Right hindlimb (tissue), 1 donor: ENCODE results near the gene FCGR3A.
"Not testable (repeated sequence)": the region's sequence is repeated elsewhere in the genome, so short reads cannot be mapped to it uniquely, and the experiment has no call there.

Source experiments
- DNase-seq: peaks from one replicate; pipeline ENCODE4 v3.0.0-alpha.2; 2018

The FCGR3A gene

GRCh38 chr1:161556143-161556542 lies 6.5 kb upstream of the FCGR3A start:
- not testable (repeated sequence) for DNase-seq

DNA sequence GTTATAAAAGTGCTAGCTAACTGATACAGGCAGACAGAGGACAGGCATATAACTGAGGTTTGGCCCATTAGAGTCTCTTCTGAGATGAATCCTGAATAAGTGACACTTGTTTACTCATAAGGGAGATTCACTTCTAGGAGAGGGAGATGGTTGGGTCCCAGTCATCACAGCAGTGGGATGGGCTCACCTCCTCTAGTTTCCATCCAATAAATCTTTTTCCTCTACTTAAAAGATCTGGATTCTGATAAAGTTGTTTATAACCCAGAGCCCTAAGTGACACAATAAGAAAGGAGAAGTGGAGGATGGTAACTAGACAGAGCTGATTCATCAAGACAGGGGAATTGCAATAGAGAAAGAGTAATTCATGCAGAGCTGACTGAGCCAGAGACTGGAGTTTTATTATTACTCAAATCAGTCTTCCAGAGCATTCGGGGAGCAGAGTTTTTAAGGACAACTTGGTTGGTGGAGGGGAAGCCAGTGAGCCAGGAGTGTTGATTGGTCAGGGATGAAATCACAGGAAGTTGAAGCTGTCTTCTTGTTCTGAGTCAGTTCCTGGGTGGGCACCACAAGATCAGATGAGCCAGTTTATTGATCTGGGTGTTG lies 5.3 kb upstream of the FCGR3A start:
- DNase-seq, result not testable (repeated sequence)

DNA sequence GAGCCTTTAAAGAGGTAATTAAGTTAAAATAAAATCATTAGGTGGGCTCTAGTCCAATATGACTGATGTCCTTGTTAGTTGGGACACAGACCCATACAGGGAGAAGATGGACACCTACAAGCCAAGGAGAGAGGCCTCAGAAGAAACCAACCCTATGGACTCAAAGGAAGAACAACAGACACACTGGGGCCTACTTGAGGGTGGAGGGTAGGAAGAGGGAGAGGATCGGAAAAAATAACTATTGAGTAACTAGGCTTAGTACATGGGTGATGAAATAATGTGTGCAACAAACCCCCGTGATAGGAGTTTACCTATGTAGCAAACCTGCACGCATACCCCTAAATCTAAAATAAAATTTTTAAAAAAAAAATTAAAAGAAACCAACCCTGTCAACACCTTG lies 4.7 kb upstream of the FCGR3A start:
- DNase-seq, result not testable (repeated sequence)

DNA sequence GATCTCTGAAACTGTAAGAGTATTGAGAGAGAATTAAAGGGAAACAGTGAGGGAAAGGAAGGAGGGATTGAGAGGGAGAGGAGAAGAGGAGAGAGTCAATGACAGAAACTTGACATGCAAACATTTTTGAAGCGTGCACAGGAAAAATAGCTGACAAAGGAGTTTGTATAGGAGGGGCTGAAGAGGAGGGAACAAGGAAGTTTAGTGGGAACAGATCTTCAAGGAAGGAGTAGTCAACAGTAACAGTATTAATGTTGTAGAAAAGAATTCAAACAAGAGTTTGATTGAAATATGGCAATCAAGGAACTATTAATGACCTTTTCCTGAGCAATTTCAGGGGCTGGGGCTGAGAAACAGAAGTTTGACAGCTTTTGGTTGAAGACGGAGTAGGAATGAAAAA lies 4.0 kb upstream of the FCGR3A start:
- not testable (repeated sequence) for DNase-seq

- DNase-seq, result not testable (repeated sequence)
These were observed 1.3 kb upstream of the FCGR3A start for GRCh38 chr1:161550942-161551341.

DNA sequence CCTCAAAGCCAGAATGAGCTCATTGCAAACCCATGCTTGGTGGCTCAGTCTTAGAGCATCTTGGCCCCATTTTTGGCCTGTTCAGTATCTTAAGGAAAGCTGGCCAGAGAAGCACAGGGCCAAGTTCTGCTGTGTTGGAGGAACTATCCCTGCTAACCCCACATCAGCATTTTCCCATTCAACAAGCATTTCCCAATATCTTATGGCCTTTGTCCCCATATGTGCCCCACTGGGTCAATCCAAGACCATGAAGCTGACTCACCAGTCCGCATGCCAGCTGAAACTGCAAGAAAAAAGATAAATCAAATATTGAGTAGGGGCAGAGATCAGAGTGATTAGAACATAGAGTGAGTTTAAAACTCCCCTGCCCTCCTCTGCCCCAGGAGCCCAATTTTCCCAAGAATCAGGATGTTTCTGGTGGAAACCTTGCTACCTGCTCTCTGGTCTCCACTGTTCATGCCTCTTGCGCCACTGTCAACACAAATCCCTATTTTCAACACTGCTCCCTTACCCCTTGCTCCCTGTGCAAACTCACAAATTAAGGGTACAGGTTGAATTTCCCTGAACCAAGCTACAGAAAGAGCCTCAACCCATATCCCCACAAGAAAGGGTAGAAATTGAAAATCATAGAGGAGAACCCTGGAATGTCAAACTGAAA lies 740 bp downstream of the FCGR3A start:
- not testable (repeated sequence) for DNase-seq

DNA sequence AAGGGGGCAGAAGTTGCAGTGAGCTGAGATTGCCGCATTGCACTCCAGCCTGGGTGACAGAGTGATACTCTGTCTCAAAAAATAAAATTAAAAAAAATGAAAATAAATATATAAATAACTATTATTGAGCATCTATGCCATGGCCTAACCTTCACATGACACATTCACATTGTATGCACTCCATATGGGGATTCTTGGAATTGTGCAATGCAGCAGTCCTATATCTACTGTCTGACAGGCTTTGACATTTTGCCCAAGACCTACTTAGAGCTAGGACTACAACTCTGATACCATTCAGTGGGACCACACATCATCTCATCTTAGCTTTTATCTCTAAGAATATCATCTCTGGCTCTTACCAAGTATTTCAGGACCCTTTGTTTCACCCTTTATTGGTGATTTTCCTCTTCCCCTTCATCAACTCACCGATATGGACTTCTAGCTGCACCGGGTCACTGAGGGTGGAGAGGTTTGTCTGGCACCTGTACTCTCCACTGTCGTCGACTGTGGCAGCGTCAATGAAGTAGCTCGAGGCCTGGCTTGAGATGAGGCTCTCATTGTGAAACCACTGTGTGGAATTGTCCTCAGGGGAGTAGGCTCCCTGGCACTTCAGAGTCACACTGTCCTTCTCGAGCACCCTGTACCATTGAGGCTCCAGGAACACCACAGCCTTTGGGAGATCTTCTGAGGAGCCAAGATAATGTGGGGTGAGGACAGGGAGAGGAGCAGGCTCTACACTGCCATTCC lies 1.4 kb downstream of the FCGR3A start:
- not testable (repeated sequence) for DNase-seq

DNA sequence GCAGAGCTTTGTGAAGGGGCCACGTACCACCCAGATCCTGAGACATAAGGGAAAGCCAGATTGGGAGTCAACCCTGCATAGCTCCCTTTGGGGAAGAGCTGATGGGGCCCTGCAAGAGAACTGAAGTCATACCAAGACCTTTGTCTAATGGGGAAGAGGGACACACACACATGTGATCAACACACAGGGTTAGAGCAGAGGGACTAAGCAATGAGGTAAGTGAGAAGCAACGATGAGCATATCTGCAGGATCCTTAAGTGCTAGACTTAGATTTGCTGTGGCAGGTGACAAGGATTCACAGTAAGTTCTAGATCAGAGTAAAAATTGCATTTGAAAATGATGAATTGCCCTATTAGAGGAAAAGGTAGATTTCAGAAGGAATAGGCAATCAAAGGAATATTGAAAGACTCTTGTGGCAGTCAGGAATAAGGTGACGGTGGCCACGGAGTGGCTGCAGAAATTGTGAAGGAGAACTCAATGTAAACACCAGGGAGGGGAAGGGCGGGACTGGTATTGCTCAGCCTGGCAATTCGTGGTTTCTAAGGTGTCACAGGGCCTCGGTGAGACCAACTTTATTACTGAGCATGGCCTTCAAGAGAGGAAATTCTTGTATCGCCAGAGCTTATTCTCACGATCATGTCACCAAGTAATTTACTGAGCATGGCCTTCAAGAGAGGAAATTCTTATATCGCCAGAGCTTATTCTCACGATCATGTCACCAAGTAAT lies 4.5 kb downstream of the FCGR3A start:
- not testable (repeated sequence) for DNase-seq

- DNase-seq, result not testable (repeated sequence)
These were observed 6.5 kb downstream of the FCGR3A start for GRCh38 chr1:161543125-161543524.

DNA sequence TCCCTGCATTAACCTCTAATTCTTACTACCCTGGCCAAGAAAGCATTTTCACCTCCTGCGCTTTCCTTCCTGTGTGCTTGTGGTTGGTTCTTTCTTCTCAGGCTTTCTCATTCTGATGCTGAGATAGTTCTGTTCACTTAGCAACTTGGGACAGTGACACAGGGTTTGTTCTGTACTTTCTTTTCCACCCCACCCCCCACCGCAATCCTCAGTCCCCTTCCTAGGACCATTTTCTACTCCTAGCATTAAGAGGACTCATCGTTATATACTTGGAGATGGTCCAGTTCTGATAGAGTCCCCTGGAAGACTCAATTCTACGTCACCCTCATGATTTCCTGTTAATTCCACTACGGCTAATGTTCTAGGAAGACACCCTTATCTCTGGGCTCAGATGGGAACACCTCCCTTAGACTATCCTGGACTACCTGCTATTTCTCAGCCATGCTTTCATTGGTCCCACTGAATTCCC lies 7.5 kb downstream of the FCGR3A start:
- DNase-seq, result not testable (repeated sequence)

GRCh38 chr1:161540570-161540960 lies 9.1 kb downstream of the FCGR3A start:
- not testable (repeated sequence) for DNase-seq

GRCh38 chr1:161539731-161540569 lies 9.7 kb downstream of the FCGR3A start:
- peak; percentile 72 for DNase-seq

- not testable (repeated sequence) for DNase-seq
These were observed 10.6 kb downstream of the FCGR3A start for GRCh38 chr1:161538925-161539479.

DNA sequence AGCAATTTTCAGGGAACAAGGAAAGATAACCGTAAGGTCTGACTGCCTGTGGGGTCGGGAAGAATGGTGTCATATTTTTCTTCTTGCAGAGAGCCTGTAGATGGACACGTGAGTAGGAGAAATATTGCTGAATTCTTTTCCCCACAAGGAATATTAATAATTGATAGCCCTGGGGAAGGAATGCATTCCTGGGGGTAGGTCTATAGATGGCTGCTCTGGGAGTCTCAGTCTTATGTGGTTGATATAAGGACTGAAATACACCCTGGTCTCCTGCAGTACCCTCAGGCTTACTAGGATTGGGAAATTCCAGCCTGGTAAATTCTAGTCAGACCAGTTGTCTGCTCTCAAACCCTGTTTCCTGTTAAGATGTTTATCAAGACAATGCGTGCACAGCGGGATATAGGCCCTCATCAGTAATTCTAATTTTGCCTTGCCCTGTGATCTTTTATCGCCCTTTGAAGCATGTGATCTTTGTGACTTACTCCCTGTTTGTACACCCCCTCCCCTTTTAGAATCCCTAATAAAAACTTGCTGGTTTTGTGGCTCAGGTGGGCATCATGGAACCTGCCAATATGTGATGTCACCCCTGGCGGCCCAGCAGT lies 12.4 kb downstream of the FCGR3A start:
- DNase-seq, result not testable (repeated sequence)

DNA sequence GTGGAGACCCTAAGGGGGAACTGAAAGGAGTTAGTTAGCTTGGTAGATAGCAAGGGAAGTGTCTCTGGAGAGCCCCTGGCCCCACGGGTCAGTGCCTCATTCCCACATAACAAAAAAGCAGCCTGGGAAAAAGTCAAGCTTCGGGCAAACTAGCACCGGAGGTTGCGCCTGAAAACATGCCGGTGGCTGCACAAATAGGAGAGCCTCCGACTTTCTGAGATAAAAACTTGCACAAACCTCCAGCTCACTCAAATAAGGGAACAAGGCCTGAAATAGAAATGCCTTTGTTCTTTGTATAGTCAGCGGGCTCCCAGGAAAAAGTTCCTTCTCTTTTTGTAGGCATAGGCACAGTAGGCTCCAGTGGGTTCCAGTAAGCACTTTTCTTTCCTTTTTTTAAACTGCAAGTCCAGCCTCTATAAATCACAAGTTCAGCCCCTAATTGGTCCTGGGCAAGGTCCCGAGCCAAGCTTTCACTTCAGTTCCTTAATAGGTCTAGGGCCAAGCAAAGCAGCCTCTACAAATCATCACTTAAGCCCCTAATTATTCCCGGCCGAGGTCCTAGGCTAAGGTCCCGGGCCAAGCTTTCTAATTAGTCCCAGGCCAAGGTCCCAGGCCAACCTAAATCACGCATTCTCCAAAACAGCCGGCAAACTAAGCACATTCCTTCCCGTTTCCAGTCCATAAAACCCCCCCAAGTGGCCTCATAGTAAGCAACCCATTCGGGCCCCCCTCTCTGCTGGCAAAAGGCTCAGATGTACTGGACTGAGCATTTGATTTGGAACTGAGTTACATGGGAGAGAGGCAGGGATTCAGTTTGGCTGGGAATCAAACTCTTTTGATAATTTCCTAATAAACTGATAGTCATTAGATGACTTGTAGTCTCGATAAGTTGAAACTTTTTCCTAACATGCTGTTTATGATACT lies 16.7 kb downstream of the FCGR3A start:
- peak; percentile 59 for DNase-seq

GRCh38 chr1:161531986-161532643 lies 17.5 kb downstream of the FCGR3A start:
- DNase-seq, result no peak

GRCh38 chr1:161530671-161531641 lies 18.7 kb downstream of the FCGR3A start:
- DNase-seq, result peak; percentile 94

- peak; percentile 69 for DNase-seq
These were observed 19.5 kb downstream of the FCGR3A start for GRCh38 chr1:161530158-161530557.
